ENCODE results near the gene WFS1.
A peak's percentile ranks its signal among the peaks of the same experiment; 100 is the strongest.

WFS1 gene

GRCh38 chr4:6299875-6300274 is 30.2 kb downstream of the WFS1 start:
- DNase-seq (ENCODE audit: low read depth): no peak

- no peak for DNase-seq (ENCODE audit: low read depth)
These were observed 30.7 kb downstream of the WFS1 start for GRCh38 chr4:6300359-6300758.

GRCh38 chr4:6301051-6301731 is 31.5 kb downstream of the WFS1 start:
- no peak for DNase-seq (ENCODE audit: low read depth)

DNA sequence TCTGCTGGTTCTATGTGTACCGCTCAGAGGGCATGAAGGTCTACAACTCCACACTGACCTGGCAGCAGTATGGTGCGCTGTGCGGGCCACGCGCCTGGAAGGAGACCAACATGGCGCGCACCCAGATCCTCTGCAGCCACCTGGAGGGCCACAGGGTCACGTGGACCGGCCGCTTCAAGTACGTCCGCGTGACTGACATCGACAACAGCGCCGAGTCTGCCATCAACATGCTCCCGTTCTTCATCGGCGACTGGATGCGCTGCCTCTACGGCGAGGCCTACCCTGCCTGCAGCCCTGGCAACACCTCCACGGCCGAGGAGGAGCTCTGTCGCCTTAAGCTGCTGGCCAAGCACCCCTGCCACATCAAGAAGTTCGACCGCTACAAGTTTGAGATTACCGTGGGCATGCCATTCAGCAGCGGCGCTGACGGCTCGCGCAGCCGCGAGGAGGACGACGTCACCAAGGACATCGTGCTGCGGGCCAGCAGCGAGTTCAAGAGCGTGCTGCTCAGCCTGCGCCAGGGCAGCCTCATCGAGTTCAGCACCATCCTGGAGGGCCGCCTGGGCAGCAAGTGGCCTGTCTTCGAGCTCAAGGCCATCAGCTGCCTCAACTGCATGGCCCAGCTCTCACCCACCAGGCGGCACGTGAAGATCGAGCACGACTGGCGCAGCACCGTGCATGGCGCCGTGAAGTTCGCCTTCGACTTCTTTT is 32.2 kb downstream of the WFS1 start:
- no peak for DNase-seq (ENCODE audit: low read depth)

DNA sequence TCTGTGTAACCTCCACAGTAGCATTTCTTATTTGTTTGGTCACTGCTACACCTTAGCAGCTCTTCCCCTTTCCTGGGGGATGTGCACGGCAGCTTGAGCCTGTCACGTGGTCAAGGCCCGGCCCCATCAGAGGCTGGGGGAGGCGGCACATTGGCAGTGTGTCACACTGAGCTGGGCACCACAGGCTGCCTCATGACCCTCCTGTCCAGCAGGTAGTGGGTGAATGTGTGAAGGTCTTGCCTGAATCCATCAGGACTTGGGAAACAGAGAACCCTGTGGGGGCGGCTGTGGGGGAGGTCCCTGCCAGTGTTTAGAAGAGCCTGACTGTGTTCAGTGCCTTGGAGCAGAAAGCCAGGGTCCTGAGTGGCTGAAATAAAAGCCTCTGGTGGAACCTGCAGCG is 33.2 kb downstream of the WFS1 start:
- DNase-seq (ENCODE audit: low read depth): no peak

DNA sequence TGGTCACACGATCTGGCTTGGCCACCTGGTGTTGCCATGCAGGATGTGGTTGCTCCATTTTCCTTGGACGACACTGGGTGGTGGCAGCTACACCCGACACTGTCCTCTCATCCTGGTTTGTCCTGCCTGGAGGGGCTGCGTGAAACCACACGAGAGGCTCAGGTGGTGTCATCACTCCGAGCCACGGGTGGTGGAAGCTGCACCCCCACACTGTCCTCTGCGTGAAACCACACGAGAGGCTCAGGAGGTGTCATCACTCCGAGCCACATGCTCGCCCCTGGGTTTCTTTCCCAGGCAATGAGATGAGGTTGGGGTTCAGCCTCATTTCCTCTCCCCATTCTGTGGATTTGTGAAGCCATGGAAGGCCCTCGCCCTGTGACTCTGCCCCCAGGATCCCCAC is 34.3 kb downstream of the WFS1 start:
- DNase-seq (ENCODE audit: low read depth): no peak

DNA sequence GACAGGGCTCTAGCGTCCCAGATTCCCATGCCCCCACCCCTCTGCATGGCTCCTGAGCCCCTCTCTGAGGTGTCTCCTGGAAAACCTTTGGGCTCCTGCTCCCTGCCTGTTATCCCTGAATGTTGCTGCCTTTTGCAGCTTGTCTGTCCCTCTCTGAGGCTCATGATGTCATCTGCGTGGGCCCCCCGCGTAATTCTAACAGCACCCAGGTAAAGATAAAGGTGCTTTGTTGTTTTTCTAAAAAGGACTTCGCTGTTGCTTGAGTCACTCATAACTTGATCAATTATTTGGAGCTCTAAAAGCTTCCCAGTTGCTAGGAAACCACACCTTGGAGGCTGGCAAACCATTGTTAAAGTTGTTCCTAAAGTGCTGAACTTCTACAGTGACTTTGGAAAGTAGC is 36.6 kb downstream of the WFS1 start:
- no peak for DNase-seq (ENCODE audit: low read depth)

GRCh38 chr4:6307230-6307629 is 37.6 kb downstream of the WFS1 start:
- no peak for DNase-seq (ENCODE audit: low read depth)

GRCh38 chr4:6307891-6308290 is 38.2 kb downstream of the WFS1 start:
- no peak for DNase-seq (ENCODE audit: low read depth)

DNA sequence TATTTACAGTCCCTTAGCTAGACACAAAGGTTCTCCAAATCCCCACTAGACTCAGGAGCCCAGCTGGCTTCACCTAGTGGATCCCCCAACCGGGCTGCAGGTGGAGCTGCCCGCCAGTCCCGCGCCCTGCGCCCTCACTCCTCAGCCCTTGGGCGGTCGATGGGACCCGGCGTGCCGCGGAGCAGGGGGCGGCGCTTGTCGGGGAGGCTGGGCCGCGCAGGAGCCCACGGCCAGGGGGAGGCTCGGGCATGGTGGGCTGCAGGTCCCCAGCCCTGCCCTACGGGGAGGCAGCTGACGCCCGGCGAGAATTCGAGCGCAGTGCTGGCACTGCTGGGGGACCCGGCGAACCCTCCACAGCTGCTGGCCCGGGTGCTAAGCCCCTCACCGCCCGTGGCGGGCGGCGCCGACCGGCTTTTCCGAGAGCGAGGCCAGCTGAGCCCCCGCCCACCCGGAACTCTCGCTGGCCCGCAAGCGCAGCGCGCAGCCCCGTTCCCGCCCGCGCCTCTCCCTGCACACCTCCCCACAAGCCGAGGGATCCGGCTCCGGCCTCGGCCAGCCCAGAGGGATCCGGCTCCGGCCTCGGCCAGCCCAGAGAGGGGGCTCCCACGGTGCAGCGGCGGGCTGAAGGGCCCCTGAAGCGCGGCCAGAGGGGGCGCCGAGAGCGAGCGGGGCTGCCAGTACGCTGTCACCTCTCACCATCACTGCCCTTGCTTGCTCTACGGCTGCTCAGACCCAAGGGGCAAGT is 39.4 kb downstream of the WFS1 start:
- no peak for DNase-seq (ENCODE audit: low read depth)

DNA sequence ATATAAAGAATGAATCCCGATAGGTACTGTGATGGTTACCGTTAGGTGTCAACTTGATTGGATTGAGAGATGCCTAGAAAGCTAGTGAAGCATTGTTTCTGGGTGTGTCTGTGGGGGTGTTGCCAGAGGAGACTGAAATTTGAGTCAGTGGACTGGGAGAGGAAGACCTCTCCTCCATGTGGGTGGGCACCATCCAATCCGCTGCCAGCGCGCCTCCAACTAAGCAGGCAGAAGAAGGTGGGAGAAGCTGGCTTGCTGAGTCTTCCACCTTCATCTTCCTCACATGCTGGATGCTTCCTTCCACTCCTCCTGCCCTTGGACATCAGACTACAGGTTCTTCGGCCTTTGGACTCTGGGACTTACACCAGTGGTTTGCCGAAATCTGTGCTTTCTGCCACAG is 40.1 kb downstream of the WFS1 start:
- no peak for DNase-seq (ENCODE audit: low read depth)

- DNase-seq (ENCODE audit: low read depth): no peak
These were observed 43.6 kb downstream of the WFS1 start for GRCh38 chr4:6313216-6313615.

DNA sequence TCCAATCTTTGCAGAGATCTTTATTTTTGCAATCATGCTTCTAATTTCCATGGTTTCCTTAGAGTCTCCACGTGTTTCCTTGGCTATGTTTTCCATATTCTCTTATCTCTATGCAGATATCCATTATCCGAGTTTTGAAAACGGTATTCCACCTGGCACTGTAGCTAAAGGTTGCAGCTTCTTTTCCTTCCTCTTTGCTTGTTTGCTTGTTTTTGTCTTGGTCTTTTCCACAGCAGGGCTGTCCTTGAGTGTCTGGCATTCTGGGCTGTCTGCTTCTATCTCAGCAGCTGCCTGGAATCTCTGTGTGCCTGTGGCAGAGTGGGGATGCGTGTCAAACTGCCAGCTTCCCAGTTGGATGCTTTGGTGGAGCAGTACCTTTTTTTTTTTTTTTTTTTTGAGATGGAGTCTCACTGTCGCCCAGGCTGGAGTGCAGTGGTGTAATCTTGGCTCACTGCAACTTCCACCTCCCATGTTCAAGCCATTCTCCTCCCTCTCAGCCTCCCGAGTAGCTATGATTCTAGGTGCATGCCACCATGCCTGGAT is 46.9 kb downstream of the WFS1 start:
- DNase-seq (ENCODE audit: low read depth): no peak

- no peak for DNase-seq (ENCODE audit: low read depth)
These were observed 48.6 kb downstream of the WFS1 start for GRCh38 chr4:6318206-6318605.

GRCh38 chr4:6319530-6320150 is 50.0 kb downstream of the WFS1 start:
- DNase-seq (ENCODE audit: low read depth): peak; percentile 61

GRCh38 chr4:6320663-6321062 is 51.0 kb downstream of the WFS1 start:
- DNase-seq (ENCODE audit: low read depth): no peak

DNA sequence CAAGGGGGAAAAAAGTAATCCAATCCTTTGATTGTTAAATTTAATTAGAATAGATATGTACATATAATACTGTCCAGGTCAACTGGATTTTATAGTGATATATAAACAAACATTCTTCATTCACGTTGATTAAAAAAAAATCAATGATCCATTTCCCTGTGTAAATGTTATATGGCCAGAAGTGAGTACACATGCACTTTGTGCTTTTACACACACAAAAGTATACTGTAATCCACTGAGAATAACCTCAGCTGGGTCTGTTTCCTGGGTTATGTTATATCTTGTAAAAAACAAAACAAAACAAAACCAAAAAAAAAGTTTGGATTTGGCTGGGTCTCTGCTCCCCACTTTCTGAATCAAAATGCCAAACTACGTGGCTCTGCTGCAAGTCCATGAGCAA is 51.7 kb downstream of the WFS1 start:
- DNase-seq (ENCODE audit: low read depth): no peak

- no peak for DNase-seq (ENCODE audit: low read depth)
These were observed 52.6 kb downstream of the WFS1 start for GRCh38 chr4:6322067-6322760.

GRCh38 chr4:6322761-6323566 is 53.3 kb downstream of the WFS1 start:
- no peak for DNase-seq (ENCODE audit: low read depth)

GRCh38 chr4:6324461-6324998 is 54.9 kb downstream of the WFS1 start:
- no peak for DNase-seq (ENCODE audit: low read depth)

Measured in ELR (cell line).